ENCODE results near the gene ACY1.

- no peak for TF ChIP-seq CTCF (IDR thresholded peaks at IDR 0.05; ENCODE audit: low read depth, low read length, poor library complexity, severe bottlenecking)
- TF ChIP-seq EZH2phosphoT487 (IDR thresholded peaks at IDR 0.05; ENCODE audit: borderline replicate concordance, low read length): no peak
Observed at GRCh38 chr3:52015438-52016228, 32.3 kb downstream of the ACY1 start.
